Neuronal stem cell (in vitro differentiated cells): Measurements from ENCODE around the gene GRIP1.

ENCODE experiments used
- DNase-seq: peaks from one replicate; pipeline ENCODE4 v3.0.0-alpha.2; 2013; ENCODE audit warnings: low spot score
- H2AFZ ChIP-seq: one replicate; pipeline ENCODE4 v1.6.1; 2013; ENCODE audit warnings: mild to moderate bottlenecking, low read length, inconsistent platforms
- H2AK5ac ChIP-seq: 2 replicates; pipeline ENCODE4 v1.6.1; 2013; ENCODE audit warnings: low read depth, mild to moderate bottlenecking, inconsistent platforms, low read length, moderate library complexity, mixed read lengths
- H2BK120ac ChIP-seq: 2 replicates; pipeline ENCODE4 v1.6.1; 2013; ENCODE audit warnings: low read depth, mild to moderate bottlenecking, inconsistent platforms, low read length, moderate library complexity, mixed read lengths
- H2BK12ac ChIP-seq: one replicate; pipeline ENCODE4 v1.6.1; 2013; ENCODE audit warnings: low read length, inconsistent platforms
- H2BK15ac ChIP-seq: 2 replicates; pipeline ENCODE4 v1.6.1; 2013; ENCODE audit warnings: mild to moderate bottlenecking, low read length, inconsistent platforms, mixed read lengths
- H2BK5ac ChIP-seq: one replicate; pipeline ENCODE4 v1.6.1; 2013; ENCODE audit warnings: inconsistent platforms, mild to moderate bottlenecking, low read length, moderate library complexity
- H3K14ac ChIP-seq: one replicate; pipeline ENCODE4 v1.6.1; 2013; ENCODE audit warnings: low read length, inconsistent platforms
- H3K18ac ChIP-seq: 2 replicates; pipeline ENCODE4 v1.6.1; 2013; ENCODE audit warnings: low read length, inconsistent platforms
- H3K23ac ChIP-seq: 2 replicates; pipeline ENCODE4 v1.6.1; 2013; ENCODE audit warnings: low read depth, mild to moderate bottlenecking, mixed read lengths, low read length, inconsistent platforms; ENCODE audit not compliant: poor library complexity
- H3K27ac ChIP-seq: replicated peaks from 3 replicates; pipeline ENCODE4 v1.5.1; 2013; ENCODE audit warnings: low read length, inconsistent platforms
- H3K27me3 ChIP-seq, 3 experiments: 2 replicates each; pipeline ENCODE4 v1.6.1; 2013; ENCODE audit warnings: low read length in 3 of 3, mild to moderate bottlenecking in 2 of 3, inconsistent platforms in 1 of 3, low read depth in 1 of 3, mixed read lengths in 1 of 3, moderate library complexity in 1 of 3; ENCODE audit not compliant: control insufficient read depth in 3 of 3, insufficient read depth in 3 of 3
- H3K36me3 ChIP-seq, 2 donors: replicated peaks in 1 of 2; 2 replicates each; pipeline ENCODE4 v1.6.1; 2013; ENCODE audit warnings: low read length in 2 of 2; ENCODE audit not compliant: control insufficient read depth in 2 of 2, insufficient read depth in 2 of 2
- H3K4ac ChIP-seq: 2 replicates; pipeline ENCODE4 v1.6.1; 2013; ENCODE audit warnings: inconsistent platforms, mild to moderate bottlenecking, low read length, moderate library complexity
- H3K4me1 ChIP-seq, 2 donors: 1 replicate in 1 of 2; 2 replicates in 1 of 2; pipeline ENCODE4 v1.6.1; 2013; ENCODE audit warnings: low read length in 2 of 2, low read depth in 1 of 2; ENCODE audit not compliant: control insufficient read depth in 2 of 2, insufficient read depth in 1 of 2
- H3K4me2 ChIP-seq: one replicate; pipeline ENCODE4 v1.6.1; 2013; ENCODE audit warnings: mild to moderate bottlenecking, low read length, inconsistent platforms; ENCODE audit not compliant: insufficient read depth, poor library complexity, severe bottlenecking
- H3K4me3 ChIP-seq, 2 donors: 2 replicates each; pipeline ENCODE4 v1.5.1; 2013; ENCODE audit warnings: low read length in 2 of 2, mild to moderate bottlenecking in 2 of 2, inconsistent platforms in 1 of 2, moderate library complexity in 1 of 2
- H3K79me1 ChIP-seq: one replicate; pipeline ENCODE4 v1.6.1; 2013; ENCODE audit warnings: low read depth, mild to moderate bottlenecking, inconsistent platforms, low read length, moderate library complexity
- H3K9ac ChIP-seq: one replicate; pipeline ENCODE4 v1.6.1; 2013; ENCODE audit warnings: mild to moderate bottlenecking, low read depth, low read length, inconsistent platforms; ENCODE audit not compliant: poor library complexity
- H3K9me3 ChIP-seq, 2 donors: replicated peaks in 1 of 2; 2 replicates each; pipeline versions ENCODE3 to v1.6.1; 2013; ENCODE audit warnings: low read length in 2 of 2, mild to moderate bottlenecking in 2 of 2, inconsistent platforms in 1 of 2, low read depth in 1 of 2, mixed read lengths in 1 of 2, moderate library complexity in 1 of 2; ENCODE audit not compliant: control insufficient read depth in 2 of 2, insufficient read depth in 1 of 2
- H4K8ac ChIP-seq: one replicate; pipeline ENCODE4 v1.6.1; 2013; ENCODE audit warnings: low read depth, mild to moderate bottlenecking, inconsistent platforms, low read length, moderate library complexity
- H4K91ac ChIP-seq: one replicate; pipeline ENCODE4 v1.6.1; 2013; ENCODE audit warnings: low read length, low read depth, mild to moderate bottlenecking, inconsistent platforms; ENCODE audit not compliant: poor library complexity
- WGBS, 2 donors: extraction: QIAGEN DNeasy Blood & Tissue Kit; methylation state at CpG; one replicate each; pipeline ENCODE4 v1.1.7; 2013; ENCODE audit warnings: missing lambda C conversion rate in 2 of 2, mixed read lengths in 1 of 2; ENCODE audit not compliant: insufficient read length in 2 of 2, insufficient replicate concordance in 1 of 2; ENCODE audit errors: extremely low coverage in 2 of 2; 5-methylcytosine and 5-hydroxymethylcytosine counted together

Gene GRIP1

DNA sequence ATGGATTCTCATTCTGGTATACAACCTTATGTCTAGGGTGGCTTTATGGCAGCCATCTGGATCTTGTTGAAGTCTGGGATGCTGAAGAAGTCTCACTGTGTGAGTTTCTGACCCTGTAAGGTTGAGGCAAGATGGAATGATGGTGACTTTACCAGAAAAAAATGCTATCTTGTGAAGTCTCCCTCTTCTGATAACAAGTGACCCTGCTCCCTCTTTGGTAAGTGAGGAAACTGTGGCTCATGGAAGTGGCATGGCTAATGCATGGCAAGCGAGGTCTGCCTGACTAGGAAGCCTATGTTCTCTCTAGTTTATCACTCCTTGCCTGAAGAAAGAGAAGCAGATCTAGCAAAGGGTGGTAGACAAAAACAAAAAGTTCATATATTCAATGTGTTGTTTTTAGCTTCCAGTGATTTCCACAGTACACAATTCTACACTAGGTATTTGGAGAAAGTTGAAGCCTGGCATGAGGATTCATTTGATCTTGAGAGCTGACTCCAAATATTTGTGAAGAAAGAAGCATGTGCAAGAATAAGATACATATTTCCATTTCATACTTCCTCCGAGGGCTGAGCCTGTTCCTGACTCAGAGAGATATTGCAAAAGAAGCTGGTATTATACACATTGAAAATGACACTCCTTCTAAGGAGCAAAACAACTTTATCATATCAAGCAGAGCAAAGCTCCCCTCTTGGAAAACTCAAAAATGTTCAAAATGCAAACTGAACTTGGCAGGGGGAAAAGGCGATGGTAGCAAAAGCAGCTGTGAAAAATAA, 313.0 kb downstream of the GRIP1 start:
- no peak overlapping the region for H2BK5ac ChIP-seq
- H3K23ac ChIP-seq: no peak overlapping the region
- no peak overlapping the region for H2AFZ ChIP-seq
- H2BK12ac ChIP-seq: no peak overlapping the region
- no peak overlapping the region for H3K4me3 ChIP-seq
- no peak overlapping the region for H3K27ac ChIP-seq
- no peaks in the 10 kb centered on the region for H3K27me3 ChIP-seq
- H3K4me2 ChIP-seq: no peak overlapping the region
- H2AK5ac ChIP-seq: no peak overlapping the region
- H3K14ac ChIP-seq: no peak overlapping the region
- no peaks in the 10 kb centered on the region for H3K79me1 ChIP-seq
- H2BK120ac ChIP-seq: no peak overlapping the region
- H3K4me1 ChIP-seq: no peaks in the 10 kb centered on the region
- no peak overlapping the region for H2BK15ac ChIP-seq
- H4K8ac ChIP-seq: no peak overlapping the region
- H3K18ac ChIP-seq: no peak overlapping the region
- no peak for DNase-seq
- H4K91ac ChIP-seq: no peak overlapping the region
- peaks cover 0 to 4% of the 10 kb centered on the region in 2 donors for H3K36me3 ChIP-seq
- no CpG with 5 or more reads among the region's 3 CpGs for WGBS, 2 donors
- no peak overlapping the region for H3K4ac ChIP-seq
- no peaks in the 10 kb centered on the region for H3K9me3 ChIP-seq
- no peak overlapping the region for H3K9ac ChIP-seq

DNA sequence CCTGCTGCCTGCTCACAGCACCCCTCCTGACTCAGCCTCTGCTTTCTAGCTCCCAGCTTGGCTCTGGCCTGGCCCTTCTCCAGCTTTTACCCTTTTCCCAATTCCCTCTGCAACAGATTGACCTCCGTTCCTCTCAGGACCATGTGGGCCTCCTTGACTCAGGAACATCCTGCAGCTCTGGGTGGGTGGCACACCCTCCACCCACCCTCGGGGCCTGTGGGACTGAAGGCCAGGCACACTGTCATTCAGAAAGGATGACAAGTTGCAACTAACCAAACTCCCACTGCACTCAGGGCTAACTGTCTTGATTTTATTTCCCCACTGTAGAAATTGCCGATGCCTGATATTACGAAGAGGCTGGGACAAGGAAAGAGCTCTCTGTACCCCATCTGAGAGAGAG, 317.2 kb downstream of the GRIP1 start:
- Histone ChIP-seq H2BK12ac (no peak overlapping the region), H3K9me3 (no peaks in the 10 kb centered on the region), H3K4me2 (no peak overlapping the region), H3K4me1 (no peaks in the 10 kb centered on the region), H3K14ac (no peak overlapping the region), H4K91ac (no peak overlapping the region), H3K4me3 (no peak overlapping the region), H2BK5ac (no peak overlapping the region), H2BK120ac (no peak overlapping the region), H4K8ac (no peak overlapping the region), H2AFZ (no peak overlapping the region), H2AK5ac (no peak overlapping the region), H3K36me3 (peaks cover 0 to 2% of the 10 kb centered on the region in 2 donors), H3K23ac (no peak overlapping the region), H3K4ac (no peak overlapping the region), H3K27me3 (no peaks in the 10 kb centered on the region), H2BK15ac (no peak overlapping the region), H3K9ac (no peak overlapping the region), H3K27ac (no peak overlapping the region), H3K79me1 (no peaks in the 10 kb centered on the region), H3K18ac (no peak overlapping the region)
- no peak for DNase-seq
- no CpG with 5 or more reads among the region's 4 CpGs for WGBS, 2 donors

DNA sequence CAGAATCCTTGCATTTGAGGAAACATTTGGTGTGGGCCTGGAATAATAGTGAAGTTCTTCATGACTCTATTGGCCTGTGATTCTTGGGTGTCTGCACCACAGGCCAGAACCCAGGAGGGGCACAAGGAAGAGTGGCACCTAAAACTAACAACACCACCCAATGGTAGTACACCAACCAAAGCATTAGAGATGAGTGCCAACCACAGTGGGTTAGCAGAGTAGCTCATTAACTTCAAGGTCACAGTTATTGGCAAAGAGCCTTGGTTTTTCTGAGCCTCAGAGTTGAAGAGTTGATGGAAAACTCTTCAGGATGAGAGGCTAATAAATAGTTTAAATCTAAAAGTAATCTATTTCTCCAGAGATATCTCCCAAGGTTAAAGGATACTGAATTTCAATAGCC, 319.6 kb downstream of the GRIP1 start:
- Histone ChIP-seq H3K9ac (no peak overlapping the region), H3K4me3 (no peak overlapping the region), H3K36me3 (peaks cover 0 to 2% of the 10 kb centered on the region in 2 donors), H4K91ac (no peak overlapping the region), H2AK5ac (no peak overlapping the region), H3K27me3 (no peaks in the 10 kb centered on the region), H2BK120ac (no peak overlapping the region), H3K4me2 (no peak overlapping the region), H3K4me1 (no peaks in the 10 kb centered on the region), H3K79me1 (no peaks in the 10 kb centered on the region), H4K8ac (no peak overlapping the region), H2BK5ac (no peak overlapping the region), H3K4ac (no peak overlapping the region), H3K18ac (no peak overlapping the region), H3K27ac (no peak overlapping the region), H3K9me3 (no peaks in the 10 kb centered on the region), H3K14ac (no peak overlapping the region), H2BK12ac (no peak overlapping the region), H3K23ac (no peak overlapping the region), H2AFZ (no peak overlapping the region), H2BK15ac (no peak overlapping the region)
- DNase-seq: no peak

- H3K79me1 ChIP-seq: no peaks in the 10 kb centered on the region
- no peak overlapping the region for H2BK5ac ChIP-seq
- no peak overlapping the region for H3K4me3 ChIP-seq
- no peak overlapping the region for H3K18ac ChIP-seq
- H3K9me3 ChIP-seq: no peaks in the 10 kb centered on the region
- H3K4me2 ChIP-seq: no peak overlapping the region
- H3K36me3 ChIP-seq: peaks cover 0 to 5% of the 10 kb centered on the region in 2 donors
- H2BK15ac ChIP-seq: no peak overlapping the region
- H2AK5ac ChIP-seq: no peak overlapping the region
- DNase-seq: no peak
- H2AFZ ChIP-seq: no peak overlapping the region
- no peak overlapping the region for H3K23ac ChIP-seq
- H2BK120ac ChIP-seq: no peak overlapping the region
- no peak overlapping the region for H3K27ac ChIP-seq
- no CpG with 5 or more reads among the region's 6 CpGs for WGBS, 2 donors
- H3K14ac ChIP-seq: no peak overlapping the region
- no peak overlapping the region for H3K9ac ChIP-seq
- H3K4ac ChIP-seq: no peak overlapping the region
- H2BK12ac ChIP-seq: no peak overlapping the region
- H4K8ac ChIP-seq: no peak overlapping the region
- H3K27me3 ChIP-seq: no peaks in the 10 kb centered on the region
- H4K91ac ChIP-seq: no peak overlapping the region
- H3K4me1 ChIP-seq: no peaks in the 10 kb centered on the region
These were observed 324.6 kb downstream of the GRIP1 start for GRCh38 chr12:66354291-66354690.
